SU-DHL-6 (cell line): ENCODE results near the gene TCEANC.

Source experiments
- H2AFZ ChIP-seq: fragments of 200-600 bp; sonication (generic); 2 replicates; pipeline ENCODE4 v1.6.1; 2014; ENCODE audit warnings: low read depth, mild to moderate bottlenecking, moderate library complexity, mixed read lengths, antibody characterized with exemption, low read length; ENCODE audit not compliant: severe bottlenecking
- H3F3A ChIP-seq: fragments of 200-600 bp; shearing (Covaris generic); 2 replicates; pipeline ENCODE4 v1.6.0; 2016; ENCODE audit warnings: antibody characterized with exemption, mild to moderate bottlenecking; ENCODE audit not compliant: insufficient read depth
- H3K27ac ChIP-seq: fragments of 200-600 bp; sonication (generic); 2 replicates; pipeline ENCODE4 v1.5.1; 2016; ENCODE audit warnings: low read depth, mild to moderate bottlenecking, low read length, moderate library complexity, mixed read lengths
- H3K27me3 ChIP-seq: fragments of 200-600 bp; sonication (generic), shearing (Covaris generic); 2 replicates; pipeline ENCODE4 v1.6.0; 2014; ENCODE audit warnings: mild to moderate bottlenecking, low read length
- H3K36me3 ChIP-seq: fragments of 200-600 bp; sonication (generic); 2 replicates; pipeline ENCODE4 v1.6.1; 2014; ENCODE audit warnings: mild to moderate bottlenecking, low read length, mixed read lengths
- H3K4me2 ChIP-seq: fragments of 300-600, 200-600 bp; shearing (Covaris generic), sonication (generic); 2 replicates; pipeline ENCODE4 v1.6.0; 2014; ENCODE audit warnings: low read length, low read depth, mild to moderate bottlenecking; ENCODE audit not compliant: poor library complexity, severe bottlenecking
- H3K4me3 ChIP-seq: fragments of 200-600 bp; sonication (generic); 2 replicates; pipeline ENCODE4 v1.5.1; 2014; ENCODE audit warnings: antibody characterized with exemption, low read length, mild to moderate bottlenecking, mixed read lengths; ENCODE audit not compliant: insufficient read depth, poor library complexity, severe bottlenecking
- H3K79me2 ChIP-seq: fragments of 200-600 bp; sonication (generic); 2 replicates; pipeline ENCODE4 v1.6.1; 2014; ENCODE audit warnings: mild to moderate bottlenecking, low read length, moderate library complexity; ENCODE audit not compliant: insufficient read depth
- H3K9ac ChIP-seq: fragments of 200-600 bp; sonication (generic); 2 replicates; pipeline ENCODE4 v1.7.0; 2014; ENCODE audit warnings: mild to moderate bottlenecking, low read length
- H3K9me2 ChIP-seq: fragments of 200-600 bp; sonication (generic); replicated peaks from 2 replicates; pipeline ENCODE4 v1.6.1; 2014; ENCODE audit warnings: low read length; ENCODE audit not compliant: insufficient read depth
- H3K9me3 ChIP-seq: fragments of 200-600 bp; sonication (generic); 2 replicates; pipeline ENCODE4 v1.6.1; 2014; ENCODE audit warnings: low read length, mixed read lengths; ENCODE audit not compliant: insufficient read depth
- H4K20me1 ChIP-seq: fragments of 200-600 bp; sonication (generic); 2 replicates; pipeline ENCODE4 v1.6.1; 2014; ENCODE audit warnings: low read depth, mild to moderate bottlenecking, antibody characterized with exemption, low read length, moderate library complexity, mixed read lengths
- CTCF ChIP-seq: fragments of 200-600 bp; sonication (generic); IDR thresholded peaks from one replicate; pipeline ENCODE4 v1.5.1; 2017; ENCODE audit warnings: antibody characterized with exemption, mild to moderate bottlenecking, low read length, moderate library complexity; ENCODE audit not compliant: insufficient read depth, poor library complexity, severe bottlenecking
- EZH2phosphoT487 ChIP-seq: fragments of 200-600 bp; sonication (generic), shearing (Covaris generic); conservative IDR thresholded peaks from 2 replicates; pipeline ENCODE4 v1.6.1; 2018; ENCODE audit warnings: mild to moderate bottlenecking, antibody characterized with exemption, low read length, moderate library complexity, mixed read lengths

Gene TCEANC

GRCh38 chrX:13684361-13684760, 31.4 kb downstream of the TCEANC start:
- no peaks in the 10 kb centered on the region for H3F3A ChIP-seq
- H3K27me3 ChIP-seq, result no peaks in the 10 kb centered on the region
- no peak overlapping the region for H3K4me3 ChIP-seq
- no peak overlapping the region for H2AFZ ChIP-seq
- no peaks in the 10 kb centered on the region for H3K79me2 ChIP-seq
- H3K27ac ChIP-seq, result no peak overlapping the region
- TF ChIP-seq EZH2phosphoT487, result no peak
- no peak for TF ChIP-seq CTCF
- H3K9me3 ChIP-seq, result no peaks in the 10 kb centered on the region
- no peak overlapping the region for H3K9ac ChIP-seq
- H3K36me3 ChIP-seq, result no peaks in the 10 kb centered on the region
- H3K9me2 ChIP-seq, result no peaks in the 10 kb centered on the region
- no peaks in the 10 kb centered on the region for H4K20me1 ChIP-seq
- no peak overlapping the region for H3K4me2 ChIP-seq

- TF ChIP-seq CTCF (no peak), EZH2phosphoT487 (no peak)
- Histone ChIP-seq H3K27ac (no peak overlapping the region), H2AFZ (no peak overlapping the region), H3K9ac (no peak overlapping the region), H3F3A (no peaks in the 10 kb centered on the region), H4K20me1 (no peaks in the 10 kb centered on the region), H3K9me2 (no peaks in the 10 kb centered on the region), H3K27me3 (no peaks in the 10 kb centered on the region), H3K4me3 (no peak overlapping the region), H3K4me2 (no peak overlapping the region), H3K36me3 (no peaks in the 10 kb centered on the region), H3K79me2 (no peaks in the 10 kb centered on the region), H3K9me3 (no peaks in the 10 kb centered on the region)
These were observed 32.3 kb downstream of the TCEANC start for GRCh38 chrX:13685126-13685763.

GRCh38 chrX:13687203-13687602, 34.3 kb downstream of the TCEANC start:
- H3K9me2 ChIP-seq, result no peaks in the 10 kb centered on the region
- no peak overlapping the region for H3K4me2 ChIP-seq
- no peak overlapping the region for H3K4me3 ChIP-seq
- no peak overlapping the region for H2AFZ ChIP-seq
- H3K9ac ChIP-seq, result no peak overlapping the region
- TF ChIP-seq EZH2phosphoT487 (no peak), CTCF (no peak)
- no peaks in the 10 kb centered on the region for H3F3A ChIP-seq
- no peaks in the 10 kb centered on the region for H3K27me3 ChIP-seq
- H3K79me2 ChIP-seq, result no peaks in the 10 kb centered on the region
- no peaks in the 10 kb centered on the region for H3K9me3 ChIP-seq
- no peaks in the 10 kb centered on the region for H3K36me3 ChIP-seq
- no peak overlapping the region for H3K27ac ChIP-seq
- H4K20me1 ChIP-seq, result no peaks in the 10 kb centered on the region
